GM18870 (cell line): ENCODE data around the gene BSDC1.

Experiments
- ATAC-seq: cut with Tn5 transposase; IDR thresholded peaks from one replicate; pipeline ENCODE4 v1.9.1; 2021; ENCODE audit warnings: moderate library complexity; ENCODE audit not compliant: unreplicated experiment

The BSDC1 gene

GRCh38 chr1:32394890-32395432, 720 bp upstream of the BSDC1 start:
- ATAC-seq, result no peak

GRCh38 chr1:32393832-32394140, 455 bp downstream of the BSDC1 start:
- ATAC-seq, result peak; percentile 4

- ATAC-seq, result no peak
Observed at GRCh38 chr1:32393136-32393535, 1.1 kb downstream of the BSDC1 start.

- ATAC-seq, result no peak
Observed at GRCh38 chr1:32392325-32392724, 1.9 kb downstream of the BSDC1 start.

GRCh38 chr1:32390904-32391870, 3.1 kb downstream of the BSDC1 start:
- no peak for ATAC-seq

GRCh38 chr1:32388641-32389040, 5.6 kb downstream of the BSDC1 start:
- ATAC-seq, result no peak

GRCh38 chr1:32386676-32387392, 7.4 kb downstream of the BSDC1 start:
- no peak for ATAC-seq

- ATAC-seq, result no peak
Observed at GRCh38 chr1:32380057-32380456, 14.2 kb downstream of the BSDC1 start.

GRCh38 chr1:32377541-32378220, 16.6 kb downstream of the BSDC1 start:
- no peak for ATAC-seq

GRCh38 chr1:32376199-32376598, 18.0 kb downstream of the BSDC1 start:
- ATAC-seq, result no peak

- no peak for ATAC-seq
Observed at GRCh38 chr1:32373996-32374592, 20.1 kb downstream of the BSDC1 start.

GRCh38 chr1:32372149-32372756, 22.0 kb downstream of the BSDC1 start:
- ATAC-seq, result no peak

GRCh38 chr1:32367912-32368635, 26.2 kb downstream of the BSDC1 start:
- no peak for ATAC-seq

GRCh38 chr1:32365445-32365844, 28.8 kb downstream of the BSDC1 start:
- ATAC-seq, result no peak

GRCh38 chr1:32364836-32365235, 29.4 kb downstream of the BSDC1 start:
- ATAC-seq, result no peak

- no peak for ATAC-seq
Observed at GRCh38 chr1:32363713-32364112, 30.5 kb downstream of the BSDC1 start.

- no peak for ATAC-seq
Observed at GRCh38 chr1:32362474-32363313, 31.5 kb downstream of the BSDC1 start, which contains the start of the genes FAM229A and TSSK3. TSS of gene FAM229A (minus strand) at chr1:32362485. CDS start at chr1:32362091, 394 bp downstream. TSS of gene TSSK3 (plus strand) at chr1:32362539. CDS start at chr1:32362702, 163 bp downstream.

- no peak for ATAC-seq
Observed at GRCh38 chr1:32361674-32362473, 32.4 kb downstream of the BSDC1 start.
